GM12892 (cell line): ENCODE results near the gene ONECUT1.

ENCODE experiments used
- POLR2A ChIP-seq: IDR thresholded peaks from 2 replicates; pipeline ENCODE4 v1.6.1; 2011; ENCODE audit warnings: low read depth, low read length, control low read depth
- TAF1 ChIP-seq: IDR thresholded peaks from 2 replicates; pipeline ENCODE4 v1.6.1; 2011; ENCODE audit warnings: low read depth, mild to moderate bottlenecking, control low read depth, low read length, borderline replicate concordance

DNA sequence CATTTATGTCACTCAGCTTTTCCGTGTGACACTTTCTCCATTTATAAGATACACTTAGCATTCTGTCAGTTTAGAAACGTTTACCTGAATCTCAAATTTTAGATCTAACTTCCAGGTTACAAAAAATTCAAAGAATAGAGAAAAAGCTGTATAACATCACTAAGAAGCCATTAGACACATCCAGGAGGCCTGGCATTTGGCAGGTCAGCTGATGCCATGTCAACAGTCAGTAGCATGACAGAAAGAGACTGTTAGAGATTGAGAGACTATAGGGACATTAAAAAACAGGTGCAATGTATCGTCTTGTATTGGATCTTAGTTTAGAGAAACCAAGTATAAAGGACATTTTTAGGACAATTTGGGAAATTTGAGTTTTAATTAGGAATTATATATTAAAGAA, 57.6 kb downstream of the ONECUT1 start:
- TF ChIP-seq POLR2A (no peak), TAF1 (no peak)
